ENCODE data around the gene GATC. TPM values are rescaled to one million over a fixed set of nuclear protein-coding genes. Genes with fewer than 3 reads are reported as not detected.

Gene GATC
- total and polyA plus RNA-seq, 2 donors (not counting 1 experiment from before 2014, with no cell fraction given), result 15.0 to 26.0 TPM

GRCh38 chr12:120406553-120406952 lies 39.7 kb upstream of the GATC start:
- Mint-ChIP-seq H3K4me1 (no peaks in the 10 kb centered on the region), H3K27ac (no peak overlapping the region), H3K4me3 (no peak overlapping the region), H3K27me3 (peaks cover 17% of the 10 kb centered on the region), H3K9me3 (ENCODE audit: insufficient read depth) (no peaks in the 10 kb centered on the region)
- H4K20me1 ChIP-seq (ENCODE audit: control insufficient read depth, insufficient read depth, low read length, poor library complexity, severe bottlenecking), result no peaks in the 10 kb centered on the region
- intact Hi-C loops (cut with micrococcal nuclease), result no loop called here
- CTCF ChIA-PET, result no interaction called here
- H3K4me1 ChIP-seq (ENCODE audit: control insufficient read depth in 2 of 2, insufficient read depth in 2 of 2, low read length in 2 of 2), result no peaks in the 10 kb centered on the region
- H3K27me3 ChIP-seq (replicated peaks in 1 of 4; ENCODE audit: control extremely low read depth in 1 of 4, control insufficient read depth in 3 of 4, insufficient read depth in 4 of 4, low read length in 3 of 4), result peaks cover 0 to 3% (median 0%) of the 10 kb centered on the region in 4 experiments
- no peak overlapping the region for H3K4me3 ChIP-seq (ENCODE audit: control extremely low read depth in 1 of 5, extremely low read depth in 1 of 5, insufficient read depth in 1 of 5, low read depth in 2 of 5, low read length in 4 of 5)
- no peak overlapping the region for H3K4me2 ChIP-seq (replicated peaks; ENCODE audit: low read depth, low read length, poor library complexity, severe bottlenecking)
- no peak overlapping the region for H3K9ac ChIP-seq (ENCODE audit: low read length)
- H2AFZ ChIP-seq (ENCODE audit: insufficient read depth, low read depth, low read length, poor library complexity, severe bottlenecking), result no peak overlapping the region
- DNase-seq (no peak), ATAC-seq (ENCODE audit: low read depth) (no peak)
- H3K27ac ChIP-seq (ENCODE audit: low read length in 2 of 2), result no peak overlapping the region
- H3K9me3 ChIP-seq (ENCODE audit: control extremely low read depth in 1 of 3, control insufficient read depth in 2 of 3, insufficient read depth in 1 of 3, low read length in 2 of 3), result peaks cover 0 to 4% (median 0%) of the 10 kb centered on the region in 3 donors
- H3K36me3 ChIP-seq (replicated peaks in 1 of 2; ENCODE audit: control extremely low read depth in 1 of 2, control insufficient read depth in 1 of 2, extremely low read depth in 1 of 2, insufficient read depth in 2 of 2, low read length in 1 of 2), result no peaks in the 10 kb centered on the region
- no peaks in the 10 kb centered on the region for H3K79me2 ChIP-seq (ENCODE audit: control insufficient read depth, insufficient read depth, low read length)
- POLR2A ChIA-PET, result no interaction called here
- no peak for TF ChIP-seq EZH2 (IDR thresholded peaks at IDR 0.05; ENCODE audit: borderline replicate concordance, insufficient read depth, low read depth, low read length, poor library complexity, severe bottlenecking)
- TF ChIP-seq CTCF (IDR thresholded peaks at IDR 0.05), result no peak
- WGBS (ENCODE audit: insufficient coverage), result 100% methylated on average over 1 of the region's 3 CpGs

- no peaks in the 10 kb centered on the region for H3K4me1 ChIP-seq (ENCODE audit: control insufficient read depth in 2 of 2, insufficient read depth in 2 of 2, low read length in 2 of 2)
- Mint-ChIP-seq H3K4me1 (no peaks in the 10 kb centered on the region), H3K27ac (no peak overlapping the region), H3K27me3 (peaks cover 11% of the 10 kb centered on the region), H3K4me3 (no peak overlapping the region), H3K9me3 (ENCODE audit: insufficient read depth) (no peaks in the 10 kb centered on the region)
- WGBS (ENCODE audit: insufficient coverage), result 90% methylated on average over 7 of the region's 11 CpGs
- no peak overlapping the region for H3K4me3 ChIP-seq (ENCODE audit: control extremely low read depth in 1 of 5, extremely low read depth in 1 of 5, insufficient read depth in 1 of 5, low read depth in 2 of 5, low read length in 4 of 5)
- TF ChIP-seq EZH2 (IDR thresholded peaks at IDR 0.05; ENCODE audit: borderline replicate concordance, insufficient read depth, low read depth, low read length, poor library complexity, severe bottlenecking) (no peak), CTCF (IDR thresholded peaks at IDR 0.05) (no peak)
- no peak overlapping the region for H3K4me2 ChIP-seq (replicated peaks; ENCODE audit: low read depth, low read length, poor library complexity, severe bottlenecking)
- peaks cover 0 to 3% (median 0%) of the 10 kb centered on the region in 4 experiments for H3K27me3 ChIP-seq (replicated peaks in 1 of 4; ENCODE audit: control extremely low read depth in 1 of 4, control insufficient read depth in 3 of 4, insufficient read depth in 4 of 4, low read length in 3 of 4)
- no peak overlapping the region for H3K9ac ChIP-seq (ENCODE audit: low read length)
- no peak overlapping the region for H2AFZ ChIP-seq (ENCODE audit: insufficient read depth, low read depth, low read length, poor library complexity, severe bottlenecking)
- no peaks in the 10 kb centered on the region for H3K79me2 ChIP-seq (ENCODE audit: control insufficient read depth, insufficient read depth, low read length)
- no peak overlapping the region for H3K27ac ChIP-seq (ENCODE audit: low read length in 2 of 2)
- intact Hi-C loops (cut with micrococcal nuclease), result no loop called here
- peaks cover 0 to 4% (median 0%) of the 10 kb centered on the region in 3 donors for H3K9me3 ChIP-seq (ENCODE audit: control extremely low read depth in 1 of 3, control insufficient read depth in 2 of 3, insufficient read depth in 1 of 3, low read length in 2 of 3)
- no peaks in the 10 kb centered on the region for H3K36me3 ChIP-seq (replicated peaks in 1 of 2; ENCODE audit: control extremely low read depth in 1 of 2, control insufficient read depth in 1 of 2, extremely low read depth in 1 of 2, insufficient read depth in 2 of 2, low read length in 1 of 2)
- H4K20me1 ChIP-seq (ENCODE audit: control insufficient read depth, insufficient read depth, low read length, poor library complexity, severe bottlenecking), result no peaks in the 10 kb centered on the region
- DNase-seq (no peak), ATAC-seq (ENCODE audit: low read depth) (no peak)
- ChIA-PET POLR2A (no interaction called here), CTCF (interaction anchor here (1.6 kb wide), 1 partner anchor 20 kb away, joined by 4 read pairs; no protein-coding TSS in a partner anchor)
These were observed 37.5 kb upstream of the GATC start for GRCh38 chr12:120408771-120409170.
